HG03108 (cell line): ENCODE measurements around the gene FREM2.

Experiments used
- ATAC-seq: cut with Tn5 transposase; IDR thresholded peaks from one replicate; pipeline ENCODE4 v1.9.1; 2021; ENCODE audit warnings: moderate library complexity; ENCODE audit not compliant: unreplicated experiment

Gene FREM2

GRCh38 chr13:38687246-38688229 lies 661 bp downstream of the FREM2 start:
- no peak for ATAC-seq

- no peak for ATAC-seq
These were observed 1.8 kb downstream of the FREM2 start for GRCh38 chr13:38688674-38689073.

- no peak for ATAC-seq
These were observed 3.4 kb downstream of the FREM2 start for GRCh38 chr13:38690231-38690630.

DNA sequence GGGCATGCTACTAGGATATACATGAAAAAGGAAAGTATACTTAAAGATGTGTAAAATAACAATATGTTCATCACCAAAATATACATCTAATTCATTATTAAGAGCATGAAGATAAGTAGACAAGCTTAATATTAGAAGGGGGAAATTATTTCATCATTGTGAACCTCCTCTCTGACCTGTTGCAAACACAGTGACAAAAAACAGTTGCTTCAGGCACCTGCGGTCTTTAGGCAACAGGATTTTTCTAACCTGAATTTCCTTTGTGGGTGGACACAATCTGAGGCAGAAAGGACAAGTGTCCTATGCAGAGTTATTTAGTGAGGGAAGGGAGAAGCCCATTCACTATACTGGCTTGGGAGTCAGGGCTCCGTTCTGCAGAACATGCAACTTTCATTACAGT lies 6.3 kb downstream of the FREM2 start:
- ATAC-seq = no peak

DNA sequence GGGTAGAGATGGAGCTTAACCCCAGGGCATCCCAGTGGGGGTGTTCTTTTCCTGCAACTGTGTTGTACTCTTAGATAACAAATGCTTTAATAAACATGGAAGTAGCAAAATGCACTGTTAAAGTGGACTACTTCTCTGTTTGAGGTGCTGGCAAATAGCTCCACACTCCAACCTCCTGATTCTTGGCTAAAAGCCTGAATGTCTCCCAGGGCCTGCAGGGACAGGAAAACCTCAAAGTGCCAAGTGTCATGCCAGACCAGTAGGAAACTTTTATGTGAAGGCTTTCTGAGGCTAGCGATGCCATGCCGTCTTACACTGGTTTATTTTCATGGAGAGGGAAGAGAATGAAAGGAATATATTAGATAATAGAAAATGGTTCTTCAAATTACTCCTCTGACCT lies 6.8 kb downstream of the FREM2 start:
- no peak for ATAC-seq

DNA sequence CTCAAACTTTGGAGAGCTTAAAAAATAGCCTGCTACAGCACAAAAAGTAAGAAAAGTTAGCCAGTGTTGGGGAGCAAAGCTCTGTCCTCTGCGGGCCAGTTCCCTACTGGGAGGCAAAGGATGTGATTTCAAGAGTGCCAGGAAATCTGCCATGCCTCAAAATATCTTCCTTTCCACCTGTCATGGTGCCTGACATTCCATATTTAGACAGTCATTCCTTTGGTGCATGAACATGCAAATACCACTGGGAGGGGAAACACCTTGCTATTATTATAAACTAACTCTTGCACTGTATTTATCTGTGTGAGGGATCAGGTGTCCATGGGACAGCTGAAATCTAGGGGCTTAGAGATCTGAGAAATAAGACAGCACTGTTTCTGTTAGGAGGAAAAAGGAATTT lies 10.3 kb downstream of the FREM2 start:
- no peak for ATAC-seq

GRCh38 chr13:38697628-38698333 lies 10.9 kb downstream of the FREM2 start:
- no peak for ATAC-seq

GRCh38 chr13:38700051-38700450 lies 13.2 kb downstream of the FREM2 start:
- no peak for ATAC-seq

- ATAC-seq = no peak
These were observed 15.8 kb downstream of the FREM2 start for GRCh38 chr13:38702669-38703068.

DNA sequence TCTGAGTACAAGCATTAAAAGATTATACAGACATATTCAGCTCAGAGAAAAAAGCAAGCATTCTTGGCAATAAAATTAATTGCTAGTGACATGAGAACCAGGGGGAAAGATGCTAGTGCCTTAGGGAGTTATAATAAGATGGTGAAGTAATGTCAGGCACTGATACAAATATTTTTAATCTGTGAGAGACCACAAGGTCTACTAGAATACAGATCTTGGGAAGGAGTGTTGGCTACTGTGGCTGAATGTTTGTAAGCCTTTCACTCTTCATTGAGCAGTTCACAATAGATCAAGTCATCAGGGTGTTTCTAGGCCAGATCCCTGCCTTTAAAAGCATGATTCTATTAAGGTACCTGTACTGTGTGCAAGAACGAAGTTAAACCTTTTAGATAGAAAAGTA lies 16.4 kb downstream of the FREM2 start:
- no peak for ATAC-seq

- no peak for ATAC-seq
These were observed 18.5 kb downstream of the FREM2 start for GRCh38 chr13:38705365-38705764.

- ATAC-seq = no peak
These were observed 20.6 kb downstream of the FREM2 start for GRCh38 chr13:38707460-38707859.

DNA sequence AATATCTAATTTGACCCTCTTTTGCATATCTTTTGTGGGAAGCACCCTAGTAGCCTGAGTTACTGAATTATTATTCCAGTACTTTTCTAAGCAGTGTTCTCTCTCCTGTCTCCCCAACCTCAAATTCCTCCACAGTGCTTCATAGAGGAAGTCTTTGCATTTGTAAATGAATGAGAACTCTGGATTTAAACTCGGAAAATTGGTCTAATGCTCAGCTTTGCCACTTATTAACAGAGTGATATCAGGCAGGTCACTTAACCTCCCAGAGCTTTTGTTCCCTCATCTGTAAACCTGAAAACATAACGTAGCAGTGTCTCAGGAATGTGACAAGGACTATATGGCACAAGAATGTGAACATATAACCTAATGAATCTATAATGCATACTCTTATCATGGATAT lies 26.2 kb downstream of the FREM2 start:
- no peak for ATAC-seq

DNA sequence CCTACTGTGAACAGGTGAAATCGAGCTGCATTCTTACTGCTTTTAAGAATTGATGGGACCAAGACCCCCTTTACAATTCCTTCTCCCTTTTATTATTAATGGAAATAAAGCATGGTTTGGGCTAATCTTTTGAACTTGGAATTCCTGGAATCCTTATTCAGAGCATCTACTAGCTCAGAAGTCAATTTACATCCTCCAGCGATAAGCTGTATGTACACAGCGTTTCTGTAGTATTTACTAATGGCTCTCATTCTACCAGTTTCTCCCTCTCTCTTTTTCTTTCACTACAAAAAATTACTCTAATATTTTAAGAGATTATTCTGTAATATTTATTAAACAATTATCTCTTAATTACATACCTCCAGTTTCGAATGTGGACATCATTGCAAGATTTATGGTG lies 31.5 kb downstream of the FREM2 start:
- no peak for ATAC-seq

GRCh38 chr13:38730332-38730731 lies 43.5 kb downstream of the FREM2 start:
- no peak for ATAC-seq

- no peak for ATAC-seq
These were observed 46.3 kb downstream of the FREM2 start for GRCh38 chr13:38733146-38733545.

DNA sequence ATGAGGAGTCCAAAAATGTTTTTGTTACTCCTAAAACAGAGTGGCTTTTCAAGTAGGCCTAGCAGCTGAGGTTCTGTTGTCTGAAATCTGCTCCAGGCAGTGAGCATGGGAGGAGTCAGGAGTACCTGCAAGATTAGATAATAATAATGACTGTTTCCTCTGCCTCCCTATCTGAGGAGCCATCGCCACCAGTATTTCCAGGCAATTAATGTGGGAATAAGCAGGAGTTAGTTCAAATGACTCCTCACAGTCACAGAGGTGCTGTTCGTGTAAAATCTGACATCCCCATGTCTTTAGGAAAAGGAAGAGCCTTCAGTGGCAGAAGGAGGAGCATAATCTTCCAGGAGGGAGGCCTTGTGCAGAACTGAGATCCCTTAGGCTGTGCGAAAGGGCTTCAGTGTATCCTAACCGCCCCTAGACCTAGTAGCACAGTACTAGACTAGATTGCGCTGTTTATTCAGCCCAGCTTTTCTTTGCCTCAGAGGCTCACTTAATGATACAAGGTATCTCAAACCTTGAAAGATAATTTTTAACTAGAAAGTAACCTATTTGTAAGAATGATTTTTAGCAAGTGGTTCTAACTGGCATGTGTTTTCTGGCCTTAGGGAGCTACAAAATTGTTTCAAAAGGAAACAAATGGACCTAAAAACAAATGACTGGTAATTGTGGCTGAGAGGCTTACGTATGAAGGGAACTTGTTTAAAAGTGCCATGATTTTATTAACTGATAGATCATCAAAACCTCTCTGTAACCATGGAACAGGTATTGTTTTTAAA lies 49.0 kb downstream of the FREM2 start:
- no peak for ATAC-seq

GRCh38 chr13:38743466-38743865 lies 56.6 kb downstream of the FREM2 start:
- ATAC-seq = no peak

DNA sequence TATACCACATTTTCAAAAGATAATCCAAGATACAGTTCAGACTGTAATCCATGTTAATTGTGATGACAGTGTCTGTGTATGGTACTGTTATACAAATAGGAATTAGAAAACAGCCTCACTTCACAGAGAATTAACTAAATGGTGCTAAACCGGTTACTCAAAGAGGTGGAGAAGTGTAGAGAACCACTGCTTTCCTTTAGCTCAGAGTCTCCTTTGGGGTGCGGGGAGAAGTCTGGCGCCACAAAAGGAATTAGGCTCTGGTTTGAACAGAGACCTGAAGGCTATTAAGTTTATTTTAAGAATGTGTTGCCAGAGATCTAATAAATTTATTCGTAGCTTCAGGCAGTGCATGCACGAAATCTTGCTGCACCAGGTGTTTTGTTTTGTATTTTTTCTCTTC lies 65.8 kb downstream of the FREM2 start:
- ATAC-seq = no peak

DNA sequence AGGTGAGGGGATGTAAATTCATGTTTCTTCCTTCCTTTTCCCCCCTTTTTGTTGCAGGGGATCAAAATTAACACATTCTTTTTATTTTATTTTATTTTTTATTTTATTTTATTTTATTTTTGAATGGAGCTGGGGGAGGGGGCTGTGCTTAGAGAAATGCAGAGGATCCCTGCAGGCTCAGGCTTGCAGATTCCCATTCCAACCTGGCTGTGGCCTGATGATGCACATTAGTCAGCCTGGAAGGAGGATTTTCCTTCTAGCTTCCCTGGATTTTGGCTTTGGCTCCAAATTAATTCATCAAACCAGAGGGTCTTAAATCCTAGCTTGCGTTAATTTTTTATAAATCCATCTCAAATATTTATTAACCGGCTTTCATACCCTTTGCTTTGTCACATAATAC lies 67.0 kb downstream of the FREM2 start:
- ATAC-seq = no peak

- no peak for ATAC-seq
These were observed 68.9 kb downstream of the FREM2 start for GRCh38 chr13:38755793-38756192.
